HepG2 (cell line): ENCODE measurements around the gene SPRYD4. TPM values are rescaled to one million over a fixed set of nuclear protein-coding genes. Genes with fewer than 3 reads are reported as not detected.

Experiments used
- FOSL2 ChIP-seq: sonication (generic); formaldehyde crosslinking; IDR thresholded peaks from 2 replicates; pipeline ENCODE4 v1.4.0; 2020; ENCODE audit warnings: missing genetic modification reagents
- HIVEP1 ChIP-seq: sonication (generic); formaldehyde crosslinking; IDR thresholded peaks from 2 replicates; pipeline ENCODE4 v1.4.0; 2020; ENCODE audit warnings: mild to moderate bottlenecking, missing genetic modification reagents
- IKZF1 ChIP-seq: fragments of 450-650 bp; IDR thresholded peaks from 2 replicates; pipeline ENCODE4 v1.7.1; 2016
- NFYC ChIP-seq: IDR thresholded peaks from 2 replicates; pipeline ENCODE4 v1.6.1; 2016; ENCODE audit warnings: missing genetic modification reagents, missing compliant biosample characterization
- ZFP41 ChIP-seq: sonication (generic); formaldehyde crosslinking; IDR thresholded peaks from 2 replicates; pipeline ENCODE4 v1.4.0; 2020; ENCODE audit warnings: mild to moderate bottlenecking, missing genetic modification reagents, borderline replicate concordance
- ZHX1 ChIP-seq: sonication (generic); formaldehyde crosslinking; IDR thresholded peaks from 2 replicates; pipeline ENCODE4 v1.8.1; 2022; ENCODE audit warnings: low read depth, mild to moderate bottlenecking, missing genetic modification reagents
- ZNF225 ChIP-seq: sonication (generic); formaldehyde crosslinking; IDR thresholded peaks from 2 replicates; pipeline ENCODE4 v1.4.0; 2020; ENCODE audit warnings: mild to moderate bottlenecking, missing genetic modification reagents
- ZNF326 ChIP-seq: sonication (generic); formaldehyde crosslinking; IDR thresholded peaks from 2 replicates; pipeline ENCODE4 v1.4.0; 2020; ENCODE audit warnings: missing genetic modification reagents, borderline replicate concordance
- ZNF407 ChIP-seq: sonication (generic); formaldehyde crosslinking; IDR thresholded peaks from one replicate; pipeline ENCODE4 v1.5.1; 2020; ENCODE audit warnings: mild to moderate bottlenecking, missing genetic modification reagents; ENCODE audit errors: not compliant biosample characterization
- ZNF503 ChIP-seq: sonication (generic); formaldehyde crosslinking; IDR thresholded peaks from 2 replicates; pipeline ENCODE4 v1.4.0; 2020; ENCODE audit warnings: missing genetic modification reagents
- polyA plus RNA-seq, 8 experiments: library from polyadenylated mRNA; depleted of rRNA in 3 of 8; stranded (reverse) in 7 of 8; unstranded in 1 of 8; fragments of >200 nt; fragmentation: Illumina TruSeq in 4 of 8; extraction: Trizol in 4 of 8; gene quantifications; 2 replicates each; pipeline versions ENCODE4 v1.2.1 to v1.2.3, GENCODE V29; 2011 to 2016; ENCODE audit warnings: low read depth in 4 of 8, missing spikeins in 1 of 8, mixed read lengths in 1 of 8; ENCODE audit not compliant: insufficient read depth in 1 of 8
- total RNA-seq, 5 experiments: library from RNA; depleted of rRNA; stranded (reverse); fragments of >200 nt; fragmentation: Illumina TruSeq; extraction: Trizol; gene quantifications; 2 replicates each; pipeline ENCODE4 v1.2.3, GENCODE V29; 2016; ENCODE audit warnings: low read depth in 1 of 5
- TF ChIP-seq, protein P1 (sequence below): sonication (generic); formaldehyde crosslinking; conservative IDR thresholded peaks from 2 replicates; pipeline ENCODE4 v1.4.0; 2020; ENCODE audit warnings: mild to moderate bottlenecking, missing genetic modification reagents, moderate library complexity

SPRYD4 gene
- total and polyA plus RNA-seq, 2 of the 13 experiments (the other 11 are each of a cell fraction or from before 2014, with no cell fraction given), result 3.9 to 4.5 TPM

GRCh38 chr12:56476972-56477432 lies 8.6 kb downstream of the SPRYD4 start (continued):
- TF ChIP-seq ZNF407 (CRISPR knock-in tag), result no peak
- no peak for TF ChIP-seq FOSL2 (CRISPR knock-in tag)
- no peak for TF ChIP-seq ZNF225 (CRISPR knock-in tag)
- TF ChIP-seq ZNF503 (CRISPR knock-in tag), result no peak
- no peak for TF ChIP-seq ZFP41
- TF ChIP-seq, protein P1, sequence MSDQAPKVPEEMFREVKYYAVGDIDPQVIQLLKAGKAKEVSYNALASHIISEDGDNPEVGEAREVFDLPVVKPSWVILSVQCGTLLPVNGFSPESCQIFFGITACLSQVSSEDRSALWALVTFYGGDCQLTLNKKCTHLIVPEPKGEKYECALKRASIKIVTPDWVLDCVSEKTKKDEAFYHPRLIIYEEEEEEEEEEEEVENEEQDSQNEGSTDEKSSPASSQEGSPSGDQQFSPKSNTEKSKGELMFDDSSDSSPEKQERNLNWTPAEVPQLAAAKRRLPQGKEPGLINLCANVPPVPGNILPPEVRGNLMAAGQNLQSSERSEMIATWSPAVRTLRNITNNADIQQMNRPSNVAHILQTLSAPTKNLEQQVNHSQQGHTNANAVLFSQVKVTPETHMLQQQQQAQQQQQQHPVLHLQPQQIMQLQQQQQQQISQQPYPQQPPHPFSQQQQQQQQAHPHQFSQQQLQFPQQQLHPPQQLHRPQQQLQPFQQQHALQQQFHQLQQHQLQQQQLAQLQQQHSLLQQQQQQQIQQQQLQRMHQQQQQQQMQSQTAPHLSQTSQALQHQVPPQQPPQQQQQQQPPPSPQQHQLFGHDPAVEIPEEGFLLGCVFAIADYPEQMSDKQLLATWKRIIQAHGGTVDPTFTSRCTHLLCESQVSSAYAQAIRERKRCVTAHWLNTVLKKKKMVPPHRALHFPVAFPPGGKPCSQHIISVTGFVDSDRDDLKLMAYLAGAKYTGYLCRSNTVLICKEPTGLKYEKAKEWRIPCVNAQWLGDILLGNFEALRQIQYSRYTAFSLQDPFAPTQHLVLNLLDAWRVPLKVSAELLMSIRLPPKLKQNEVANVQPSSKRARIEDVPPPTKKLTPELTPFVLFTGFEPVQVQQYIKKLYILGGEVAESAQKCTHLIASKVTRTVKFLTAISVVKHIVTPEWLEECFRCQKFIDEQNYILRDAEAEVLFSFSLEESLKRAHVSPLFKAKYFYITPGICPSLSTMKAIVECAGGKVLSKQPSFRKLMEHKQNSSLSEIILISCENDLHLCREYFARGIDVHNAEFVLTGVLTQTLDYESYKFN (CRISPR knock-in tag), result peak; percentile 46; the same call in 1 of the 2 replicates
- TF ChIP-seq NFYC (CRISPR knock-in tag), result peak; percentile 61
- no peak for TF ChIP-seq ZHX1
- no peak for TF ChIP-seq ZNF326 (CRISPR knock-in tag)
- TF ChIP-seq IKZF1, result no peak
- TF ChIP-seq HIVEP1 (CRISPR knock-in tag), result peak; percentile 31; the same call in 1 of the 2 replicates
